Activated effector memory CD4-positive, alpha-beta T cell treated with anti-CD3 and anti-CD28 coated beads, Interleukin-2, amount 50 U/mL, for 16 hours (primary cell): ENCODE data around the gene DMD.
"Not testable (repeated sequence)": the region's sequence is repeated elsewhere in the genome, so short reads cannot be mapped to it uniquely, and the experiment has no call there.

ENCODE experiments used
- DNase-seq: peaks from one replicate; pipeline ENCODE4 v3.0.0-alpha.2; 2020

The DMD gene

DNA sequence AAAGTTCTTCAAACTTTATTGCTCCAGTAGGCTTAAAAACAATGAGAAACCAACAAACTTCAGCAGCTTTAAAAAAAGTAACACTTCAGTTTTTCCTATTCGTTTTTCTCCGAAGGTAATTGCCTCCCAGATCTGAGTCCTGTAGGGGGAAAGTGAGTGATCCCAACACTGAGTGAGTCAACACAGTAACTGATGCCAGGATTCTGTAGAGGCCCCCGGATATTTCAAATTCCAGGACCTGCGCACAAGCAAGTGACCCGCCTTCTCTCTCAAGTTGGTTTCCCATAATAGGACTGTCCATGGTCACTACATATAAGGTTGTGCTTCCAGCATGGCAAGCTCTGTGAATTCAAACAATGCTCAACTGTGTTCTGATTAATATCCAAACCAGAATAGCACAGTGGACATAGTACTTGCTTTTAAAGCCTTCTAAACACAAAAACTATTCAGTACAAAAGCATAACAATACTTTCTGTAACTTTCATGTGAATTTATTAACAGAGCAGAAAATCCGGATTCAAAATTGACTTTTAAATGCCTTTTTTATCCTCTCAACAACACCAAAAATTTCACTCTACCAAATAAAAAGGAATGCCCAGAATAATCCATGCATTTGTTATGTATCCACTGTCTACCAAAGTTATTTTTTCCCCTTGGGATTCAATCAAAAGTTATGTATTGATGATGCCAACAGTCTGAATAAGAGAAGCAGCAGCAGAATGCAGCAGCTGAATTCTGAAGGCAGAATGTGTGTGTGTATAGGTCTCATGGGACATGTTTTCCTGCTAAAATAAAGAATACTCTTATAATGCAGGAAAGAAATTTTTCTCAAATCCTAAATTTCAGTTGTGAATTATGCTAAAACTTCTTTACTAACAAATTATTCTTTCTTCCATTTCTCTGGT, at the start of gene DMD:
TSS of gene DMD (minus strand) at position 194 of the 905 bp plus-strand sequence. CDS start 237 bp downstream, outside the sequence.
- no peak for DNase-seq

- no peak for DNase-seq
Measured at GRCh38 chrX:33252306-33252825, 41.0 kb upstream of the DMD start.

- no peak for DNase-seq
Measured at GRCh38 chrX:33218819-33219218, 7.5 kb upstream of the DMD start.

- DNase-seq = no peak
Measured at GRCh38 chrX:33210156-33210555, 1.2 kb downstream of the DMD start.

GRCh38 chrX:33207056-33207455, 4.3 kb downstream of the DMD start:
- DNase-seq = no peak

- DNase-seq = no peak
Measured at GRCh38 chrX:33205321-33205720, 6.0 kb downstream of the DMD start.

DNA sequence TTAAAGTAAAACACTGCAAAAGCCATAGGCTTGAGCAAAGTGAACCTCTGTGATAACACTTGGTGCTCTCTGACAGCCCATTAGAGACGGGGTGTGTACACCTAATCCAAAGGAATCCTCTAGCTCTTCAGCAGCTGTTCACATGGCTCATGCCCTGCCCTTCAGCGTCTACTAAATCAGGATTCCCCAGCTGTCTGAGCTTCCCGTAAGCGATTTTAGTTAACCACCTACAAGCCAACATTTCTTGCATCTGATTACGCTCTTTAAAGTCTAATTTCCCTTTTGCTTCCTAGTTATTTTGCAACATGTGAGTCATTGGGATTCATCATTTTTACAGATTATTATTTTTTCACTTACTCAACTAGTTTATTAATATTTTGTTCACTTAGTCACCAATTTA, 6.5 kb downstream of the DMD start:
- DNase-seq = no peak

- no peak for DNase-seq
Measured at GRCh38 chrX:33198561-33199279, 12.6 kb downstream of the DMD start.

GRCh38 chrX:33195698-33196097, 15.7 kb downstream of the DMD start:
- no peak for DNase-seq

DNA sequence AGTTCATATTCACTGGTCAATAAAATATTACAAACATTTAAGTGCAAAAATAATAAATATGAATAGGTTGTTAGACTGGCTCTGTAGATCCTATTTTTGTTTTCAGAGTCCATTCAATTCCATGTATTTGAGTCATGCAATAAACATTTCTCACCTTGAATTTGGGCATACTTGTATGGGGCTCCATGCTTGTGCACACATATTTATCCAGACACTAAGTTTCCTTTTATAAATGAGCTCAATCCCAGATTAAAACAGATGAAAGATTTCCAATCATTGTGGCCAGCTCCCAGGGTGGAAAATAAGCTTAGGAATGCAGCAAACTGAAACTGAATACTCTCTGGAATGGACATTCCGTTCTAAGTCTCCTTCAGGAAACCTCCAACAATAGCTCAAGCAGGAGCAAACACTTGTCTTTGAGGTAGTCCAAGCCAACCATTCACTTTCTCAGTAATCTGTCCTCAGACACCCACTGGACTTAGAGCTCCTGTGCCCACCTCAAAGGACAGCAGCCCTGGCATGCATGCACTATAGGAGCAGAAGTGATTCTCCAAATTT, 16.4 kb downstream of the DMD start:
- DNase-seq = no peak

GRCh38 chrX:33194289-33194688, 17.1 kb downstream of the DMD start:
- DNase-seq = no peak

DNA sequence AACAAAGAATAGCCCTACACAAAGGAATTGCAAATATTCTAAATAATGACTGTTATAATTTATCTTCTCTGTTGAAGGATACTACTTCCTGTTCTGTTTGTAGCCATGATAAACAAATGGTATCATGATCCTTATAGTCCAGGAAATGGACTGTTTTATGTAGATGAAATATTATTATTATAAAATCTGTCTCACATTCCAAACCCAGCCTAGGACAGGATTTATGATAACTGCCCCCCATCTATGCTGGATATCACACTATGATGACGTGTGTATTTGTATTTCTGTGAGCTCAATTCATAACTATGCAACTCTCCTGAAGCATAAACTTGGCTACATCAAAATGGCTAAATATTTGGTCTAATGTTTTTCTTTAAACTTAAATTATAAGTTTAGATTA, 21.3 kb downstream of the DMD start:
- DNase-seq = no peak

- no peak for DNase-seq
Measured at GRCh38 chrX:33188881-33189280, 22.5 kb downstream of the DMD start.

DNA sequence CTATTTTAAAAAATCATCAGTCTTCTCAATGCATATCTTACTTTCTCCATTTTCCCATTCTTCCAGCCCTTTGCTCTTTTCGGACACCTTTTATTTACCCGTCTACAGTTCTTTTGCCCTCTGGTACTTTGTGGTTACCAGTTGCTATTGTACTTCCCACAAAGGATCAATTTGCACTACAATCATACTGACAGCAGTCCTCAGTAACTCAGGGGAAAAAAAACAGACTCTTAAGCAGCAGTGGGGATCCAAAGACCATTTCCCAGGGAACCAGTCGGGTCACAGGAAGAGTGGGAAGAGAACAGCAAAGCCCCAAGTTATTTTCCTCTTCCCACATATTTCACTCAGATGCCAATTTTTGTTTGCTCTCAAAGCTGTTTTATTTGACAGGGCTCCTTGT, 23.1 kb downstream of the DMD start:
- no peak for DNase-seq

GRCh38 chrX:33184803-33185202, 26.5 kb downstream of the DMD start:
- DNase-seq = not testable (repeated sequence)

DNA sequence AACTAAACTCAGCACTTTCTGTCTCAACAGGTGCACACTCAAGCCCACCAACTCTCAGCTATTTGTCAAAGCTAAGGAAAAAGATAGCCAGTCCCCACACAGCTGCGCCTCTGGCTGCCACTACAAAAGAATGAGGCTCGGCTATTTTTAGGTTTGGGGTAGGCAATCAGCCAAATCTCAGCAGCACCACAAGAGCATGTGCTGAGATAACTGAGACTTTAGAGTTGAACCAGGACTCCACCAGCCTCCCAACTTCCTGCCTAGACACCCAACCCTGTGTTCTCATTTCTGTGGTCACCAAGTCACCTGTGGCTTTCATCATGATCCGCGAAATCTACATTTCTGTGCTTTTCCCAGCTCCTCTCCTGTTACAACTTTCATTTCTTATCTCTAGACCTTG, 28.0 kb downstream of the DMD start:
- DNase-seq = no peak

DNA sequence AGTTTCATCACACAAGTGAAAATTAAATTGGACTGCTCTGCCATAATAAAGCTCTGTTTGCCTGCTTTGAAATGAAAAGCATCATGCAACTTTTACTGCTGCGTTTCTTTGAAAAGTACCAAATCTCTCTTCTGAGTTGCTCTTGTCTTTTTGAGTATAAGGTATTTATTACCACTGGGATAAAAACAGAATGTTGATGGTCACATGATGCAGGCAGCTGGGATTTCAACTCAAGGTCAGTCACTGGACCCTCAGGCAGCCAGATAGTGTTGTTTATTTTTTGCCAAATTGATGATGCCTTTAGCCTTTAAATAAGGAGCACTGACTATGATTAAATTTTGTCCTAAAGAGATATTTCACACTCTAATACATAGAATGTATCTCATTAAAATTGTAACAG, 32.7 kb downstream of the DMD start:
- no peak for DNase-seq

DNA sequence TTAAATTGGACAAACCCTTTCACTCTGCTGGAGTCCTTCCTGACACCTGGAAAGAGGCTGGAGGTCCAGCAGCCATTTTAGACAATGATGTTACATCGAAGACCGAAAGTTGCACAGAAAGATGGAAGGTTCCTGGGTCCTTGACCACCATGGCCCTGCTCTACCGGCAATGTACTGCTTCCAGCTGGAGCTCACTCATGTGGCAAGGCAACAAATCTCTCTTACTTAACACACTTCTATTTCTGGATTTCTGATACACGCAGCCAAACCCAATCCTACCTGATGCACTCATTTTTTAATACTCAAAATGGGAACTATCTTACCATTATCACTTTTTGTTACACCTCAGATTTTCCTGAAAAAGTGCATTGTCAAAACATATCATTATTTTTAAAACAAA, 33.1 kb downstream of the DMD start:
- no peak for DNase-seq

- DNase-seq = no peak
Measured at GRCh38 chrX:33175201-33175600, 36.1 kb downstream of the DMD start.

GRCh38 chrX:33171041-33171440, 40.3 kb downstream of the DMD start:
- no peak for DNase-seq

GRCh38 chrX:33161829-33162228, 49.5 kb downstream of the DMD start:
- no peak for DNase-seq

GRCh38 chrX:33160273-33160672, 51.1 kb downstream of the DMD start:
- no peak for DNase-seq

DNA sequence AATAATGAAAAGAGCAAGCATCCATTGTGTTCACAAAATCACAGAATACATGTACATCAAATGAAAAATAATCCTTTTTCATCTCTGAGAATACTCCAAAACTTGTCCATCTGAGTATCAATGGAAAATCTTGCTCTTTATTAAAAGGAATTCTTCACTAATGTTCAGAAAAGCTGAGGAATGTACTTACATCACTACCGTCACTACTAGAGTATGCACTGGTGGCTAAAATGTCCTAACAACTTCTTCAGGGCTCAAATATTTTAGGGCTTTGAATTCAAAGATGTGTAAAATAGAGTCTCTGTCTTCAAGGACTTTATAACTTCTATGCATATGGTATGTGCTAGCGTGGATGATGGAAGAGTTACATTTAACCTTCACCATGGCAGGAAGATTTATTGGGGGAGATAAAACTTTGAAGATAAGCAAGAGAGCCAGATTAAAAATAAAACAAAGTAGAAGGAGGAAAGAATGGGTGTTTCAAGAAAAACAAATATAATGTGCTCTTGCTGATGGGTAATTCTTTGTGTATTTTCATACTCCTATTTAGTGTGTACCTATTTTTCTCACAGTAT, 55.1 kb downstream of the DMD start:
- DNase-seq = no peak
